Activated gamma-delta T cell (primary cell): ENCODE data around the gene KIAA1328.

Source experiments
- DNase-seq: peaks from one replicate; lab custom pipeline; 2025; lab: John Stamatoyannopoulos, UW

The KIAA1328 gene

DNA sequence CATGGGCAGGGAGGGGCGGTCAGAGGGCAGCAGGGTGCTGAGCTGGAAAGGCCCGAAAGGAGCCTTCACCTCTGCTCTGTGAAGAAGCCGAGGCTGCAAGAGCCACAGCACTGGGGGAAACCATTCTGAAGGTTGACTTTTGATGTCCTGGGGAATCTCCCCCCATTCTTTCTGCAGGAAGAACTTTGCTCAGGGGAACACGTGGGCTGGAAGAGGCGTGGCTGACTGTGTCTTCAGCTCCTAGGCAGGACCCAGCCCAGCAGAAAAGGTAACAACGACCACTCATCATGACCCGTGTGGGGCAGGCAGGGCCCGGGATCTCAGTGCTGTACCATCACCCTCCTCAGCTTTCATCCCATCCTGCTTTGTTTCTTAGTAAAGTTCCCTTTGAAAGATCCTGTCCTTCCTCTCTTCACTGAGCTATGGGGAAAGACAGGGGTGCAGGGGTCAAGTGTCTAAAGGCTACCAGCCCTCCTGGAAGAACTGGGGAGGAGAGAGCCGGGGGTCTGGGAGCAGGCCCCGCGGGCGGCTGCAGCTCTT lies 424.0 kb downstream of the KIAA1328 start:
- DNase-seq, result no peak

DNA sequence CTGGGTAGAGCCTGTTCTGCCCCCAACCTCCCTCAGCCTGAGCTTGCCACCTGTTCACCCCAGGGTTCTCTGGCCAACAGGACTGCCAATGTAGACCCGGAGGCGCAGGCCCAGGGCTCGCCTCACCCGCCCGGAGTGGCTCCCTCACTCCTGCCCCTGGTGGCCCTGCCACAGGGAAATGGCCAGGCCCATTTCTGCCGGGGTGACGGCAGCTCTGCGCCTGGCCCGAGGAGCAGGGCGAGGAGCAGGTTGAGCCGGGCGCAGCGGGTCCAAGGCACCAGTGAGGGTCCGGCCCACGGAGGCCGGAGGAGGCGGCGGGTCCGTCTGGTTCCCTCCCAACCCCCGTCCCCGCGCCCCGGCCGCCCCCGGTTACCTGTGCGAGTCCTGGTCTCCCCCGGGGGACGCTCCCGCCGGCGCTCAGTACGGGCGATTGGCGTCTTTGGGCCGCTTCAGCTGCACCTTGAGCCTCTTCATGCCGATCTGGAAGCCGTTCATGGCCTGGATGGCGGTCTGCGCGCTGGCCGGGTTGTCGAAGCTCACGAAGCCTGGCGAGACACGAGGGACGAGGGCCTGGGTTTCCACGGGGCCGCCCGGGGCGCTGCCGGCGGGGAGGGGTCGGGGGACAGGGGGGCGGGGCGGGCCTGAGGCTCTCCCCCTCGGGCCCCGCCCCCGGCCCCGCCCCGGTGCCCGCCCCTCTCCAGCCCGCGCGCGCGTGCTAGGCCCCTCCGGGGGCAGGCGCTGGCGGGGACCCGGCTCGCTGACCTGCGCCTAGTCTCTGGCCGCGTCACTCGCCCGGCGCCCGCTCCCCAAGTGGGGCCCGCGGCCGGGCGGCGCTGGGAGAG lies 424.7 kb downstream of the KIAA1328 start:
- DNase-seq, result no peak

- no peak for DNase-seq
Measured at GRCh38 chr18:37254236-37254754, 425.4 kb downstream of the KIAA1328 start.

DNA sequence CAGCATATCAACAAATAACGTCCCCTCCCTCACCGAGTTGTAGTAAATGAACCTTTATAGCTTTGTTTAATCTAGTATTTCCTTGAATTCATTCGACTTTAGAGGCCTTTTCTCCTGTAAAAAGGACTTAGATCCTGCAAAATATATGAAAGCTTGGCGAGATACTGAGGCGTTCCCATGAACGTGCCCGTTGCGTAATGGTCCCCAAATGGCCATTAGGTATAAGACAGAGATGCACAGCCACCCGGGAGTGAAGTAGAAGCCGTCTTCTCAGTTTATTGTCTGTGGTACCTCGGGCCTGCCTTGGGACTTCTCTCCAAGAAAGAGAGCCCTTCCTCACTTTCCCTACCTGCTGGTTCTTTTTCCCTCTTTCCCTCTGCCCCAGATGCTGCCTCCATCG lies 426.0 kb downstream of the KIAA1328 start:
- no peak for DNase-seq

- DNase-seq, result no peak
Measured at GRCh38 chr18:37258131-37258530, 429.2 kb downstream of the KIAA1328 start.

GRCh38 chr18:37258819-37259218 lies 429.9 kb downstream of the KIAA1328 start:
- no peak for DNase-seq

GRCh38 chr18:37259711-37260110 lies 430.8 kb downstream of the KIAA1328 start:
- no peak for DNase-seq

- no peak for DNase-seq
Measured at GRCh38 chr18:37260367-37261093, 431.6 kb downstream of the KIAA1328 start.

- no peak for DNase-seq
Measured at GRCh38 chr18:37261246-37261840, 432.4 kb downstream of the KIAA1328 start.

DNA sequence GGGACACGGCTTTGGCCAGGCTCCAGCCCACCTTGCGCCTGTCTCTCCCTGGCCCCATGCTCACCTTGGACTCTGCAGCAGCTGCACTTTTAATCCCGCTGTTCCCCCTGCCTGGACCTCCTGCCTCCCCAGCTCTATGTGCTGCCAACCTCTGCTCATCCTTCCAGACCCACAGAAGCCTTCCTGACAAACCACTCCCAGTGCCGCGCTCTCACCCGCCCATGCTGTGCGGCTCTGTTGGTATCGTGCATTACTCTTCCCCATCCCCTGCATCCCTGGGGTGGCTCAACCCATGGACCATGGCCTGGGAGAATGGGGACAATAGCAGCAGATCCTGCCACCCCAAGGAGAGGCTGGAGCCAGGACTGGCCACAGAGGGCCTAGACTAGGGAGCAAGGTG lies 433.1 kb downstream of the KIAA1328 start:
- no peak for DNase-seq

DNA sequence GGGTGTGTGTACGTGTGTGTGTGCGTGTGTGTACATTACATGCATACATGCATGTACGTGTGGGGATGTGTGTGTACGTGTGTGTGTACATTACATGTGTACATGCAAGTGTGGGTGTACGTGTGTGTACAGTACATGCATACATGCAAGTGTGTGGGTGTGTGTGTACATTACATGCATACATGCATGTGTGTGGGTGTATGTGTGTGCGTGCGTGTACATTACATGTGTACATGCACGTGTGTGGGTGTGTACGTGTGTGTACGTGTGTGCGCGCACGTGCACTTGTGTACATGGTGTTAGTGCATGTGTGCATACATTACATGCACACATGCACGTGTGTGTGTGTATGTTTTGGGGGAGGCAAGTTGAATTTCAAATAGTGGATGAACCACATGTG lies 436.0 kb downstream of the KIAA1328 start:
- DNase-seq, result no peak

DNA sequence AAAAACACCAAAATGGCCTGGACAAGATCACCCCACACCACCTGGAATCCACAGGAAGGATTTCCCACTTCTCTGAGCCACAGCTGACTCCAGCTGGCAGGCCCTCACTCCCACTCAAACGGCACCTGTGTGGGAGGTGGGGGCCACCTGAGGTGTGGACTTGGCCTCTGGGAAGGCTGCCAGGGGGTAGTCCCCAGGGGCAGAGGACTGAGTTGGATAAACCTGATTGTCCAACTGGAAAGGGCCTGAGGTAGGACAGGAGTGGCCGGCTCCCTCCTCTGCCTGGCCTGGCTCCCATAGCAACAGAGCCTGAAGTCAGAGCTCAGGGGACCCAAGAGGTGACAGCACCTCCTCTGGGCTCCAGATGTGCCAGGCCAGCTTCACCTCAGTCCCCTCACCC lies 436.5 kb downstream of the KIAA1328 start:
- DNase-seq, result no peak

- DNase-seq, result no peak
Measured at GRCh38 chr18:37266290-37266689, 437.4 kb downstream of the KIAA1328 start.

DNA sequence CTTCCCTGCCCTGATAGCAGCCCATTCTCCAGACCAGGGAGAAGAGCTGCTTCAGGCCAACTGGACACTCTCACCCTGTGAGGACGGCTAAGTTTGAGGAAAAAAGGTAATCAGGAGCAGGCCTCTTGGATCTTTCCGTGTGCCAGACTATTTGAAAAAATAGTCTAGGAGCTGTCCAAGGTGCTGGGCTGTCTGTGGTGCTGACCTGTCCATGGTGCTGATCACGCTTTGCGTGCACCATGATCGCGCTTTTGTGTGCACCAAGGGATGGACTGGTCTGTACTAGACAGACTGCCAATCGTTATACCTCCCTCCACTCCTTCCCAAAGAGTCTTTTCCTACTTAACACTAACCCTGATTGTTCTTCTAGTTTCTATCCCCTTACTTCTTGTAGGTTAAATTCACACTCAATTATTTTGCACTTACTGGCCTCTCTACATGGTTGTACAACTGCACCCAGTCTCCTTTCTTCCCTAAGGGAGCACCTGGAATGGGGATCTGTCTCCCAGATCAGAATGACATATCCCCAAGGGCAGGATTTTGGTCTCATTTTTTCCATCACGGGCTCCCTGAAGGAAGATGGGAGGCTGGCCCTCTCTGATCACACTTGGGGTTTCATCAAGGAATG lies 441.2 kb downstream of the KIAA1328 start:
- DNase-seq, result no peak

GRCh38 chr18:37270666-37271052 lies 441.7 kb downstream of the KIAA1328 start:
- no peak for DNase-seq

DNA sequence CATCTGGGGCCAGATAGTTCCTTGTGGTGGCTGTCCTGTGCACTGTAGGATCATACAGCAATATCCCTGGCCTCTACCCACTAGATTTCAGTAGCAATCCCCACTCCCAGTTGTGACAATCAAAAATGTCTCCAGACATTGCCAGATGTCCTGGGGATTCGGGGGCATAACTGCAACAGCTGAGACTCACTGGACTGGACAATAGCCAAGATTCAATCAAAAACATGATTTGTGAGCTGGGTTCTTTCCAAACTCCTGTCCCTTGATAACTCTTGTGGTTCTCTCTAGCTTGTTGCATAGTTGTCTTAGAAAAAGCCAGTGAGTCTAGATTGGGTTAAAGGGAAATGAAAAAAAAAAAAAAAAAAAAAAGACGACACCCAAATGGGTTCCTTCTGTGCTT lies 443.3 kb downstream of the KIAA1328 start:
- DNase-seq, result no peak

DNA sequence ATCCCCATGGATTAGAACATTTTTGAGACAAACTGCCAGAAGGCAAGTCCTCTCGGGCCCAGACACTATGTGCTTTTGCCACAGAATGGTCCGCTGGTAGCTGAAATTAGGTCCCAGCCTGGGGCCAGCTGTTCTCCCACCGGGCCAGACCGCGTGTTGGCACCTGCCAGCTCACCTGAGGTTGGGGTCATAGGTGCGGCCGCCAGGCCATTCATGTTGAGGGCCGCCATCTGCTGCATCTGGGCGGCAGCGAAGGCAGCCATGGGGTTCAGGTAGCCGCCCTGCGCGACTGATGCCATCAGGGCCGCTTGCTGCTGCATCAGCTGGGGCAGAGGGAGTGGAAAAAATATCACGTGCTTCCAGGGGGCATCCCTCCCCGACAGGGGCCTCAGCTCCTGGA lies 443.9 kb downstream of the KIAA1328 start:
- DNase-seq, result no peak

- DNase-seq, result peak; percentile 7
Measured at GRCh38 chr18:37274309-37275236, 445.6 kb downstream of the KIAA1328 start.

DNA sequence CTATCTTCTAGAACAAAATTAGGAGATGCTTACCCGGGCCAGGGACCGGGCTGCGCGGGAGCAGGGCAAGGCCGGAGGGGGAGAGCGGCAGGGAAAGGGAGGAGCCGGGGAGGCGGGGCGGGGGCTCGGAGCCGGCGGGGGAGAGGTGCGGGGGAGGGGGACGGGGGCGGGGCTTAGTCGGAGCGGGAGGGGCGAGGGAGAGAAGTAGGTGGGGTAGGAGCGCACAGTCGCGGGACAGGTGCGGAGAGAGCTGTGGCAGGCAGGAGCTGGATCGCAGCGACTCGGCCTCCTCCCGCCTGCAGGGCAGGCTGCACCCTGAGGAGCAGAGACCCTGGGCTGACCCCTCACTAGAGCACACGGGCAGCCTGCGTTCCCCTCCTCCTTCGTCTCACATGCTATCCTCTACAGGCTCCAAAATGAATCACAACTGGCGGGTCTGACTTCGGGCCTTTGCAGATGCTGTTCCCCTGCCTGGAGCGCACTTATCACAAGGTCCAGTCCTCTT lies 446.4 kb downstream of the KIAA1328 start:
- DNase-seq, result no peak

DNA sequence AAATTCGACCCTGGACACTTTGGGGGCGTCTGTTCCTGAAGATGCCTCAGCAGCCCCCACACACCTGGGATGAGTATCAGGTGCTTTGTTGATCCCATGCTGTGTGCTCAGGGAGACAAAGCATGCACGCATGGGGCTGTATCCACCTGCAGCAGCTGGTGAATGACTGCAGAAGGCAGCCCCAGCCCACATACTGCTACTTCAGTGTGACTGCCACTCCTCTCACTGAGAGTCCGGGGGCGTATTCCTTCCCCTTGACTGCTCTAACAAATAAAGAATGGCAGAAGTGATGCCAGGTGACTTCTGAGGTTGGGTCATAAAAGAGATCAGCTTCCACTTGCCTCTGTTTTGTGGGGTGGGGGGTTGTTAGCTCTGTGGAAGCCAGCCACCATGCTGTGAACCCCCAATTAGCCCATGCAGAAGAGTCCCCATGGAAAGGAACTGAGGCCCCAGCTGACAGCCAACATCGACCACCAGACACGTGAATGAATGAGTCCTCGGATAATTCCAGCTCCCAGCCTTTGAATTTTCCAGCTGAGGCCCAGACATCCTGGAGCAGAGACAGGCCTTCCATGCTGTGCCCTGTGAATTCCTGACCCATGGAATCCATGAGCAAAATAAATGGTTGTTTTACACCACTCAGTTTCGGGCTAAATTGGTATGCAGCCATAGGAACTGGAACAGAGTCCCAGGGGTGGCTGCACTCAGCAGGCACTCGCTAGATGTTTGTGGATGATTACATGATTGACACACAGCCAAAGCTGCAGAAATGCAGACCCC lies 447.4 kb downstream of the KIAA1328 start:
- DNase-seq, result no peak
